HepG2 (cell line): ENCODE results near the gene SGMS1. TPM values are rescaled to one million over a fixed set of nuclear protein-coding genes. Genes with fewer than 3 reads are reported as not detected.

Experiments used
- AGO1 ChIP-seq: fragments of 200-400 bp; formaldehyde crosslinking; IDR thresholded peaks from 2 replicates; pipeline ENCODE4 v1.6.1; 2017; ENCODE audit warnings: mild to moderate bottlenecking, low read depth, low read length, moderate library complexity; ENCODE audit not compliant: poor library complexity, severe bottlenecking
- ARNTL ChIP-seq: sonication (generic); formaldehyde crosslinking; IDR thresholded peaks from 2 replicates; pipeline ENCODE4 v1.4.0; 2020; ENCODE audit warnings: mild to moderate bottlenecking, missing genetic modification reagents
- BCL6 ChIP-seq: IDR thresholded peaks from 2 replicates; pipeline ENCODE4 v1.6.1; 2016; ENCODE audit warnings: missing genetic modification reagents, missing compliant biosample characterization
- GLMP ChIP-seq: sonication (generic); formaldehyde crosslinking; IDR thresholded peaks from 2 replicates; pipeline ENCODE4 v1.9.0; 2021; ENCODE audit warnings: missing genetic modification reagents, mild to moderate bottlenecking, borderline replicate concordance
- ISL2 ChIP-seq: sonication (generic); formaldehyde crosslinking; IDR thresholded peaks from 2 replicates; pipeline ENCODE4 v1.5.0; 2020; ENCODE audit warnings: missing genetic modification reagents
- MED1 ChIP-seq: sonication (generic); formaldehyde crosslinking; IDR thresholded peaks from 2 replicates; pipeline ENCODE4 v1.4.0; 2020; ENCODE audit warnings: missing genetic modification reagents
- MIER2 ChIP-seq: IDR thresholded peaks from 2 replicates; pipeline ENCODE4 v1.6.1; 2016; ENCODE audit warnings: missing biosample characterization, missing genetic modification reagents
- PRDM10 ChIP-seq: sonication (generic); formaldehyde crosslinking; IDR thresholded peaks from 2 replicates; pipeline ENCODE4 v1.4.0; 2020; ENCODE audit warnings: low read depth, missing genetic modification reagents
- RELA ChIP-seq: sonication (generic); formaldehyde crosslinking; IDR thresholded peaks from 2 replicates; pipeline ENCODE4 v1.4.0; 2020; ENCODE audit warnings: missing genetic modification reagents
- REPIN1 ChIP-seq: sonication (generic); formaldehyde crosslinking; IDR thresholded peaks from 2 replicates; pipeline ENCODE4 v1.8.0; 2022; ENCODE audit warnings: missing genetic modification reagents, low read depth, mild to moderate bottlenecking, borderline replicate concordance
- RFXANK ChIP-seq: IDR thresholded peaks from 2 replicates; pipeline ENCODE4 v1.6.1; 2016
- THAP8 ChIP-seq: sonication (generic); formaldehyde crosslinking; IDR thresholded peaks from 2 replicates; pipeline ENCODE4 v1.5.1; 2020; ENCODE audit warnings: missing genetic modification reagents, mild to moderate bottlenecking, borderline replicate concordance
- ZMYM2 ChIP-seq: sonication (generic); formaldehyde crosslinking; IDR thresholded peaks from 2 replicates; pipeline ENCODE4 v1.8.0; 2022; ENCODE audit warnings: mild to moderate bottlenecking, missing genetic modification reagents
- ZNF329 ChIP-seq: sonication (generic); formaldehyde crosslinking; IDR thresholded peaks from 2 replicates; pipeline ENCODE4 v1.9.0; 2021; ENCODE audit warnings: low read depth, mild to moderate bottlenecking, missing genetic modification reagents
- ZNF615 ChIP-seq: sonication (generic); formaldehyde crosslinking; IDR thresholded peaks from 2 replicates; pipeline ENCODE4 v1.5.0; 2020; ENCODE audit warnings: mild to moderate bottlenecking, missing genetic modification reagents, borderline replicate concordance
- ZNF850 ChIP-seq: sonication (generic); formaldehyde crosslinking; conservative IDR thresholded peaks from 2 replicates; pipeline ENCODE4 v1.9.0; 2021; ENCODE audit warnings: mild to moderate bottlenecking, missing genetic modification reagents
- ZSCAN29 ChIP-seq: sonication (generic); formaldehyde crosslinking; conservative IDR thresholded peaks from 2 replicates; pipeline ENCODE4 v1.4.0; 2020; ENCODE audit warnings: mild to moderate bottlenecking, missing genetic modification reagents
- polyA plus RNA-seq, 8 experiments: library from polyadenylated mRNA; depleted of rRNA in 3 of 8; stranded (reverse) in 7 of 8; unstranded in 1 of 8; fragments of >200 nt; fragmentation: Illumina TruSeq in 4 of 8; extraction: Trizol in 4 of 8; gene quantifications; 2 replicates each; pipeline versions ENCODE4 v1.2.1 to v1.2.3, GENCODE V29; 2011 to 2016; ENCODE audit warnings: low read depth in 4 of 8, missing spikeins in 1 of 8, mixed read lengths in 1 of 8; ENCODE audit not compliant: insufficient read depth in 1 of 8
- total RNA-seq, 5 experiments: library from RNA; depleted of rRNA; stranded (reverse); fragments of >200 nt; fragmentation: Illumina TruSeq; extraction: Trizol; gene quantifications; 2 replicates each; pipeline ENCODE4 v1.2.3, GENCODE V29; 2016; ENCODE audit warnings: low read depth in 1 of 5
- TF ChIP-seq, protein P1 (sequence below): sonication (generic); formaldehyde crosslinking; IDR thresholded peaks from 2 replicates; pipeline ENCODE4 v1.4.0; 2020; ENCODE audit warnings: missing genetic modification reagents
- TF ChIP-seq, protein P2 (sequence below): sonication (generic); formaldehyde crosslinking; IDR thresholded peaks from 2 replicates; pipeline ENCODE4 v1.4.0; 2020; ENCODE audit warnings: missing genetic modification reagents, borderline replicate concordance

SGMS1 gene
- total and polyA plus RNA-seq, 2 of the 13 experiments (the other 11 are each of a cell fraction or from before 2014, with no cell fraction given), result 6.5 to 15.1 TPM

DNA sequence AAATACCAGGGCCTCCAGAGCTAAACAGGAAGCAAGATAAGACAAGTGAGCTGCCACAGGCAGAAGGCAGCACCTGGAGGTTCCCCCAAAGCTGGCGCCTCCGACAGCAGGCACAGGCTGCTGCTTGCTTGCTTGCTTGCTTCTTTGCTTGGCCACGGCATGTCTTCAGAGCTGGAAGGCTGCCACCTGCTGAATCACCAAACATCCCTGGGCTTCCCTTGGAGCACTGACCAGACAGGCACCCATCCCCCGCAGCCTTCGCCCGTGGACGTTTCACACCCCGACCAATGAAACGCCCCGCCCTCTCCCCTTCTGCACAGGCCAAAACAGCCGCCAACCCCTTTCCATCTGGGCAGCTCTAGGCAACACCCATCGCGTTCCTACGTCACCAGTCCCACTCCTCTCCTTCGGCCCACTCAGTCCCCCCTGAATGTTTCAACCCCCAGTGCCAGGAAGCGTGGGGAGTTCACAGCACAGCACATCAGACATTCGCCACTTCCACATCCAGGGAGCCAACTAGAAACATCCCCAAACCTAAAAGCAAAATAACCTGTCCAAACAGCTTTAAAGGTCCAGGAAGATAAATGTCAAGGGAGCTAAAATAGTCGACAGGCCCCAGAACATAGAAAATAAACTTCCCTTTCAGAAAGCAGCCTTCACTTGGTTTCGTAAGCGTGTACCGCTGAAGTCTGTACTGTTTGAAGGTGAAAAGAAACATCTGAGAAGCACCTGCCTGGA is 1.6 kb downstream of the SGMS1 start (continued):
- TF ChIP-seq, protein P1, sequence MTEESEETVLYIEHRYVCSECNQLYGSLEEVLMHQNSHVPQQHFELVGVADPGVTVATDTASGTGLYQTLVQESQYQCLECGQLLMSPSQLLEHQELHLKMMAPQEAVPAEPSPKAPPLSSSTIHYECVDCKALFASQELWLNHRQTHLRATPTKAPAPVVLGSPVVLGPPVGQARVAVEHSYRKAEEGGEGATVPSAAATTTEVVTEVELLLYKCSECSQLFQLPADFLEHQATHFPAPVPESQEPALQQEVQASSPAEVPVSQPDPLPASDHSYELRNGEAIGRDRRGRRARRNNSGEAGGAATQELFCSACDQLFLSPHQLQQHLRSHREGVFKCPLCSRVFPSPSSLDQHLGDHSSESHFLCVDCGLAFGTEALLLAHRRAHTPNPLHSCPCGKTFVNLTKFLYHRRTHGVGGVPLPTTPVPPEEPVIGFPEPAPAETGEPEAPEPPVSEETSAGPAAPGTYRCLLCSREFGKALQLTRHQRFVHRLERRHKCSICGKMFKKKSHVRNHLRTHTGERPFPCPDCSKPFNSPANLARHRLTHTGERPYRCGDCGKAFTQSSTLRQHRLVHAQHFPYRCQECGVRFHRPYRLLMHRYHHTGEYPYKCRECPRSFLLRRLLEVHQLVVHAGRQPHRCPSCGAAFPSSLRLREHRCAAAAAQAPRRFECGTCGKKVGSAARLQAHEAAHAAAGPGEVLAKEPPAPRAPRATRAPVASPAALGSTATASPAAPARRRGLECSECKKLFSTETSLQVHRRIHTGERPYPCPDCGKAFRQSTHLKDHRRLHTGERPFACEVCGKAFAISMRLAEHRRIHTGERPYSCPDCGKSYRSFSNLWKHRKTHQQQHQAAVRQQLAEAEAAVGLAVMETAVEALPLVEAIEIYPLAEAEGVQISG (CRISPR knock-in tag), result 0 out of 2 replicates have a peak, but pooled peaks have one; percentile 16
- no peak for TF ChIP-seq AGO1
- no peak for TF ChIP-seq ZNF850 (CRISPR knock-in tag)
- no peak for TF ChIP-seq RFXANK (CRISPR knock-in tag)
- no peak for TF ChIP-seq GLMP (CRISPR knock-in tag)
- TF ChIP-seq, protein P2, sequence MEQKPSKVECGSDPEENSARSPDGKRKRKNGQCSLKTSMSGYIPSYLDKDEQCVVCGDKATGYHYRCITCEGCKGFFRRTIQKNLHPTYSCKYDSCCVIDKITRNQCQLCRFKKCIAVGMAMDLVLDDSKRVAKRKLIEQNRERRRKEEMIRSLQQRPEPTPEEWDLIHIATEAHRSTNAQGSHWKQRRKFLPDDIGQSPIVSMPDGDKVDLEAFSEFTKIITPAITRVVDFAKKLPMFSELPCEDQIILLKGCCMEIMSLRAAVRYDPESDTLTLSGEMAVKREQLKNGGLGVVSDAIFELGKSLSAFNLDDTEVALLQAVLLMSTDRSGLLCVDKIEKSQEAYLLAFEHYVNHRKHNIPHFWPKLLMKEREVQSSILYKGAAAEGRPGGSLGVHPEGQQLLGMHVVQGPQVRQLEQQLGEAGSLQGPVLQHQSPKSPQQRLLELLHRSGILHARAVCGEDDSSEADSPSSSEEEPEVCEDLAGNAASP (CRISPR knock-in tag), result no peak
- 0 out of 2 replicates have a peak, but pooled peaks have one; percentile 10 for TF ChIP-seq REPIN1
- no peak for TF ChIP-seq ARNTL (CRISPR knock-in tag)
- no peak for TF ChIP-seq PRDM10 (CRISPR knock-in tag)
- no peak for TF ChIP-seq ZMYM2
- TF ChIP-seq THAP8 (CRISPR knock-in tag), result no peak
- TF ChIP-seq ZNF615 (CRISPR knock-in tag), result no peak
- TF ChIP-seq MIER2 (CRISPR knock-in tag), result no peak
- no peak for TF ChIP-seq ISL2
- TF ChIP-seq RELA (CRISPR knock-in tag), result no peak
- TF ChIP-seq BCL6 (CRISPR knock-in tag), result peak; percentile 12; the same call in 1 of the 2 replicates
- TF ChIP-seq ZNF329 (CRISPR knock-in tag), result no peak
- TF ChIP-seq MED1 (CRISPR knock-in tag), result peak; percentile 38; the same call in 1 of the 2 replicates
- TF ChIP-seq ZSCAN29 (CRISPR knock-in tag), result peak; percentile 46; the same call in 1 of the 2 replicates
